ENCODE results near the gene FAM216A. TPM values are rescaled to one million over a fixed set of nuclear protein-coding genes. Genes with fewer than 3 reads are reported as not detected.

Gene FAM216A
- total and polyA plus RNA-seq, 2 of the 4 experiments (the other 2 are of a cell fraction), result 14.0 to 31.1 TPM

DNA sequence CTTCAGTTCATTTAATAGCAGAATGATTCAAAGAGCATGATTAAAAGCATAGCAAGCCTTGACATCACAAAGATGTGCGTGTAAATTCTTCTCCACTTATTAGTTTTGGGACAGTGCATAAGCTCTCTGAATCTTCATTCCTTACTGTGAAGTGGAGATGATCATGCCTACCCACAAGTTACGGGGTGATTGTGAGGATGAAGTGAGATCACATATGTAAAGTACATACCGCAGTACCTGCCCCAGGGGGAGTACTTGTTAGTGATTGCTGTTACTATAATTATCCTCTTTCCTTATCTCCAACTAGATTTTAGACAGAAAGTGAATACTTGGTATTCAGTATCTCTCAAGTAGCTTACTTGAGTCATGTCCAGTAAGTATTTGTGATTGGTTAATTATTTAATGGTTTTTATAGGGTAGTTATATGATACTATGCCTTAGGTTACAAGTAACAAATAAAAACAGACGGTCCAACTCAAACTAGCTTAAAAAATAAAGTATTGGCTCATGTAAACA lies 39.5 kb downstream of the FAM216A start:
- Histone ChIP-seq H3K4me1 (ENCODE audit: control insufficient read depth, insufficient read depth, low read length) (no peaks in the 10 kb centered on the region), H4K91ac (ENCODE audit: insufficient read depth, low read depth, low read length) (no peak overlapping the region), H2BK15ac (ENCODE audit: low read depth, low read length) (no peak overlapping the region), H3K27me3 (ENCODE audit: control insufficient read depth, insufficient read depth, low read length) (no peaks in the 10 kb centered on the region), H2BK5ac (ENCODE audit: low read depth, low read length, poor library complexity, severe bottlenecking) (no peak overlapping the region), H2AK5ac (ENCODE audit: low read depth, low read length) (no peak overlapping the region), H3K9ac (ENCODE audit: low read depth, low read length) (no peak overlapping the region), H4K20me1 (ENCODE audit: insufficient read depth, low read length) (no peaks in the 10 kb centered on the region), H3K27ac (ENCODE audit: insufficient read depth, low read length) (no peak overlapping the region), H3K79me1 (ENCODE audit: low read depth in 1 of 2, low read length in 2 of 2) (no peaks in the 10 kb centered on the region), H3K4me3 (ENCODE audit: insufficient read depth, low read depth, low read length) (no peak overlapping the region), H2AK9ac (replicated peaks; ENCODE audit: low read depth, low read length, poor library complexity) (no peak overlapping the region), H2BK20ac (ENCODE audit: low read depth, low read length) (no peak overlapping the region), H3K56ac (ENCODE audit: extremely low read depth, insufficient read depth, low read length) (no peak overlapping the region), H3K18ac (ENCODE audit: low read depth, low read length) (no peak overlapping the region), H3K4ac (ENCODE audit: low read depth, low read length) (no peak overlapping the region), H3K23ac (ENCODE audit: low read depth, low read length) (no peak overlapping the region), H3K4me2 (ENCODE audit: low read depth, low read length) (no peak overlapping the region), H2BK120ac (ENCODE audit: low read depth, low read length) (no peak overlapping the region), H4K5ac (ENCODE audit: low read depth, low read length) (no peak overlapping the region), H2AFZ (replicated peaks; ENCODE audit: low read length, poor library complexity) (no peak overlapping the region), H3K36me3 (ENCODE audit: control insufficient read depth, insufficient read depth, low read length) (no peaks in the 10 kb centered on the region), H3K9me3 (ENCODE audit: control insufficient read depth, insufficient read depth, low read length) (no peaks in the 10 kb centered on the region), H3K9me1 (ENCODE audit: insufficient read depth, low read length) (no peaks in the 10 kb centered on the region), H3K14ac (replicated peaks; ENCODE audit: low read depth, low read length) (no peak overlapping the region), H4K8ac (ENCODE audit: low read depth in 2 of 2, low read length in 2 of 2) (no peak overlapping the region)
- dilution Hi-C loops (cut with HindIII; ENCODE audit: low sequenced_read_pairs, unreplicated experiment), result no loop called here
- CTCF ChIA-PET, result interaction anchor here (0.6 to 2.6 kb wide), 5 partner anchors 44 to 333 kb away, joined by 3 to 9 read pairs (median 3); partner anchors contain the start of gene ARPC3
- DNase-seq (no peak), ATAC-seq (ENCODE audit: low read depth) (no peak)
- no TSS peak for BruUV-seq (replicated peaks)
- intact Hi-C loops (cut with micrococcal nuclease), result no loop called here
- WGBS, 2 experiments (ENCODE audit: extremely low coverage in 2 of 2, insufficient read length in 1 of 2), result no CpG with 5 or more reads among the region's 4 CpGs
- TF ChIP-seq, protein P1, sequence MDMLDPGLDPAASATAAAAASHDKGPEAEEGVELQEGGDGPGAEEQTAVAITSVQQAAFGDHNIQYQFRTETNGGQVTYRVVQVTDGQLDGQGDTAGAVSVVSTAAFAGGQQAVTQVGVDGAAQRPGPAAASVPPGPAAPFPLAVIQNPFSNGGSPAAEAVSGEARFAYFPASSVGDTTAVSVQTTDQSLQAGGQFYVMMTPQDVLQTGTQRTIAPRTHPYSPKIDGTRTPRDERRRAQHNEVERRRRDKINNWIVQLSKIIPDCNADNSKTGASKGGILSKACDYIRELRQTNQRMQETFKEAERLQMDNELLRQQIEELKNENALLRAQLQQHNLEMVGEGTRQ (IDR thresholded peaks at IDR 0.05; ENCODE audit: low read depth, low read length), result no peak
- no peak for TF ChIP-seq CEBPB (IDR thresholded peaks at IDR 0.05; ENCODE audit: low read depth, low read length)
- no peak for TF ChIP-seq MAFK (IDR thresholded peaks at IDR 0.05; ENCODE audit: low read depth, low read length)
- TF ChIP-seq BHLHE40 (IDR thresholded peaks at IDR 0.05; ENCODE audit: low read depth, low read length), result no peak
- no peak for TF ChIP-seq MXI1 (IDR thresholded peaks at IDR 0.05; ENCODE audit: borderline replicate concordance, low read depth, low read length)
- TF ChIP-seq MAZ (IDR thresholded peaks at IDR 0.05; ENCODE audit: borderline replicate concordance, low read depth, low read length), result no peak
- TF ChIP-seq NFE2L2 (IDR thresholded peaks at IDR 0.05; ENCODE audit: low read depth, low read length), result no peak
- TF ChIP-seq RAD21 (IDR thresholded peaks at IDR 0.05; ENCODE audit: low read length), result no peak
- TF ChIP-seq, protein P2, sequence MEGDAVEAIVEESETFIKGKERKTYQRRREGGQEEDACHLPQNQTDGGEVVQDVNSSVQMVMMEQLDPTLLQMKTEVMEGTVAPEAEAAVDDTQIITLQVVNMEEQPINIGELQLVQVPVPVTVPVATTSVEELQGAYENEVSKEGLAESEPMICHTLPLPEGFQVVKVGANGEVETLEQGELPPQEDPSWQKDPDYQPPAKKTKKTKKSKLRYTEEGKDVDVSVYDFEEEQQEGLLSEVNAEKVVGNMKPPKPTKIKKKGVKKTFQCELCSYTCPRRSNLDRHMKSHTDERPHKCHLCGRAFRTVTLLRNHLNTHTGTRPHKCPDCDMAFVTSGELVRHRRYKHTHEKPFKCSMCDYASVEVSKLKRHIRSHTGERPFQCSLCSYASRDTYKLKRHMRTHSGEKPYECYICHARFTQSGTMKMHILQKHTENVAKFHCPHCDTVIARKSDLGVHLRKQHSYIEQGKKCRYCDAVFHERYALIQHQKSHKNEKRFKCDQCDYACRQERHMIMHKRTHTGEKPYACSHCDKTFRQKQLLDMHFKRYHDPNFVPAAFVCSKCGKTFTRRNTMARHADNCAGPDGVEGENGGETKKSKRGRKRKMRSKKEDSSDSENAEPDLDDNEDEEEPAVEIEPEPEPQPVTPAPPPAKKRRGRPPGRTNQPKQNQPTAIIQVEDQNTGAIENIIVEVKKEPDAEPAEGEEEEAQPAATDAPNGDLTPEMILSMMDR (conservative IDR thresholded peaks at IDR 0.05; ENCODE audit: low read depth, low read length), result no peak
- no peak for TF ChIP-seq CHD1 (IDR thresholded peaks at IDR 0.05; ENCODE audit: low read depth, low read length)
- no peak for TF ChIP-seq POLR2A (IDR thresholded peaks at IDR 0.05; ENCODE audit: low read depth, low read length)
- POLR2A ChIA-PET (ENCODE audit: unreplicated experiment), result no interaction called here
- in situ Hi-C loops (cut with MboI; ENCODE audit: low sequenced_read_pairs), result no loop called here

Data from IMR-90 (cell line).